SKM-1 treated with dmso at 0.1 percent for 144 hours (cell line): ENCODE data around the gene NR2C2.
"Not testable (repeated sequence)": the region's sequence is repeated elsewhere in the genome, so short reads cannot be mapped to it uniquely, and the experiment has no call there.

Source experiments
- DNase-seq: peaks from one replicate; lab custom pipeline; 2025; ENCODE audit not compliant: unreplicated experiment; lab: John Stamatoyannopoulos, UW

NR2C2 gene

DNA sequence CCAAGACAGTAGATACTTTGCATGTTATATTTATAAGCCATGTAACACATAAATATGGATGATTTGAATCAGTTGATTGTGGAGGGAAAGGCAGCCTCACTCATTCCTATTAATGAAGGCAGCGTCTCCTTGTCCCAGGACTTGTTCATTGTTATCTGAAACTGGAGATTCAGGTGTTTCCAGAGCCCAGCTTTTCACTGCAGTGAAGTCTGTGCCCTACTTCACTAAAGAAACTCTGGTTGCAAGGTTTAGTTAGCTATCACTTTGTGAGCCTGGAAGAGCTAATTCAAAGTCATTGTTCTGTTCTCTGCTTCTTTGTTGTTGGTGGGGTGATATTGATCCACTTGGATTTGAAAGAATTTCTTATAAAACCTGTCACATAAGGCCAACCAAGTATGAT, 9.8 kb downstream of the NR2C2 start:
- no peak for DNase-seq

DNA sequence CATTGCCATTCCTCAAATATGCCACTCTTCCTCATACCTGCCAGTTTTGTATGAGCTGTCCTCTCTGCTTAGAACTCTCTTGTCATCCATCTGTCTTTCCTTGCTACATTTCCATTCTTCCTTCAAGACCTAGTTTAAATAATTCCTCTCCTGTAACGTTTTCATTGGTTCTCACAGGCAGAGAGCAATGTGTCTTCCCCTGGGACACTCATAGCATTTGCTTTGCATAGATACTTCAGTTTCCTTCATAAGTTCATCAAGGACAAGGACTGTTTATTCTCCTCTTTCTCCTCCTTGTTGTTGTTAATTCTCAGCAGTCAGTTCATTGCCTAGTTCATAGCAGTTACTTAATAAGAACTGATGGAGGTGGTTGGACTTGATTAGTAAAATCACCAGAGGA, 10.5 kb downstream of the NR2C2 start:
- DNase-seq: no peak

DNA sequence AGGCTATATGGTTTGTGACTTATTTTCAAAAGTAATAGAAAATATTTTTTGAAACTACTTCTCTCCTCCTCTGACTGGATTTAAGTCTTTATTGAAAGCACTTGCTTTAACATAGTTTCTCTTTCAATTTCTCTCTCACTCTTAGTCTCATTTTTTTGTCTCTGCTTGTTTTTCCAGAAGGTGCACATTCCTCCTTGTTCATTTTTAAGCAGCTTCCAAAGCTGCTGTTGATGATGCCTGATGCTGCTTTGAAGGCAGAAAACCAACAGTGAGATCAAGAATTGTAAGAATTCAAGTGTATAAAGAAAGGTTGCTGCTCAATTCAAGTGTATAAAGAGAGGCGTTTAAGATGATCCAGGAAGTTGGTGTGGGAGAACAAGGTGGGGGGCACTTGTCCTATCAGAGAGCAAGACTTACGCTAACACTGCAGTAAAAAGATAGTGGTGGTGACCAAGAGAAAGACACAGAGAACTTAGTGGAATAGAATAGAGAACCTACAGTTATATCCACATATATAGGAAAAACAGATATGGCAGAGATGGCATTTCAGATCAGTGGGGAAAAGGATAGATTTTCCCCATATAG, 12.1 kb downstream of the NR2C2 start:
- no peak for DNase-seq

DNA sequence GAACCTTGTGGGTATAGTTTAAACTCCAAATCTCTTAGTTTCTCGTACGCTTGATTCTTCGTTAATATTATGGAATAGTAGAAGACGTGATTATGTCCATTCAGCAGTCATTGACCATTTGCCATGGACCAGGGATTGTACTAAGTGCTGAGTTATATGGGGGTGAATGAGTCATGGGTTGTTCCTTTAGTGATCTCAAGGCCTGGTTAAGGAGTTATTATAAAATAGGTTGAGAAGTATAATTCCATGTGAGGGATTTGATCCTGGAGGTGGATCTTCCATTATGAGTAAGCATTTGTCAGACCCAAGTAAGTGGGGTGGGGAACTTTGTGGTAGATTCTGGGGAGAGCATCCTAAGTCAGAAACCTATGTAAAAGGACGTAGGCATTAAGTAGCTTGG, 15.4 kb downstream of the NR2C2 start:
- DNase-seq: no peak

DNA sequence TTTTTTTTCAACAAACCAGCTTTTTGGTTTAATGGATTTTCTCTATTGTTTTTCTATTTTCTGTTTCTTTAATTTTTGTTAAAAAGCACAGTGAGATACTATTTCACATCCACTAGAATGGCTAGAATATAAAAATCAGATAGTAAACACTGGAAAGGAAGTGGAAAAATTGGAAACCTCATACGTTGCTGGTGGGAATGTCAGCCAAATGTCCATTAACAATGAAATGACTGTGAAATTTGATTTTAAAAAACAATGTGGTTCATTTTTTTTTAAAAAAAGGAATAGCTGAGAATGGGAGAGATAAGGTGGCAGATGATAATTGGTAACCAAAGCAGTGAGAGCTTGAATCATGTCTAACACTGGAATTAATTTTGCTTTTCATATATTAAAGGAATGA, 19.9 kb downstream of the NR2C2 start:
- no peak for DNase-seq

DNA sequence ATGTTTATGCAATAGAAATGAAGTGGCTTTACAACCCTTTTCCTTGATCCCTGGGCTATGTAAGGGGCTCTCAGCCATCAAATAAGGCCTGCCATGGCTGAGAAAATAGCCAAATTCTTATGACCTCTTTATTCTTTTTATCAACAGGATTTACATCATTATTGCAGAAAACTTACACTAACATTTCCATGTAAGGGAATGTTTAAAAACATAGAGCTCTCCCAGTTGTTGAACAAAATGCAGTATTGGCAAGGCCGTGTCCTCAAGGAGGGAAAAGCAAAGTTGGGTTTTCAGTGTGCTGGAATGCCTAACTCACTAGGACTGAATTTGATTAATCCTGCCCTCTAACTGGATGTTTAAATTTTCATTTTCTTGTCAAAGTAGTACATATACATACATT, 22.3 kb downstream of the NR2C2 start:
- no peak for DNase-seq

DNA sequence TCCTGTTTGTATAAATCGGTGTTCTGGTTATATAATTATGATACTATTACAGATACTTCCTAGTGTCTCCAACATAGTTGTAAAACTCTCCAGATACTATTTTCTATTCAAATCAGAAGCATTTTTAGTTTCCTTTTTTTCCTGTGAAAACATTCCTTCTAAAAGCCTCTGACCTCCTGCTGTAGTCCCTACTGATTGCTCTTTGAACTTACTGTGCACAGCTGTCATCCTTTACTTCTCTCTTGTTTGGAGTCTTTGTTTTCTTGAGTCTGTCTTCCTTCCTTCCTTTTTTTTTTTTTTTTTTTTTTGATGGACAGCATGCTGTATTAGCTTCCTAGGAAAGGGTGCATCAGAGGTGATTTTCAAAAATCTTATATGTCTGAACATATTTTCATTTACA, 28.9 kb downstream of the NR2C2 start:
- DNase-seq: no peak

DNA sequence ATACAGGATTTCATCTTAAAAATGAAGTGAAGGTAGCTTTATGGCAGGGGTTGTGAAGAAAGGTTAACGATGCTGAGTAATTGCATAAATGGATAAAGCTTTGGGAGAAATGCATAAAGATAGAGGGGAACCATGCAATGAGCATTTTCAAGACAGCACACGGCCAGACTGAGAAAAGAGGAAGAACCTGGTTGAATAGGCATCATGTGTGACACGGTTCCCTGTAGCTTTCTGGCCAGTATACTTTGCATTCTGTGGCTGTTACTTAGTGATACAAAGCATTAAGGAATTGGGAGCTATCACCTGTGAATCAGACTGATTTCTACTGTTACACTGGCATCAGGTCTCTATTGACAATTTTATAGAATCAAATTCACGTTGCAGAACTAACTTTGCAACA, 33.3 kb downstream of the NR2C2 start:
- peak; percentile 46 for DNase-seq

DNA sequence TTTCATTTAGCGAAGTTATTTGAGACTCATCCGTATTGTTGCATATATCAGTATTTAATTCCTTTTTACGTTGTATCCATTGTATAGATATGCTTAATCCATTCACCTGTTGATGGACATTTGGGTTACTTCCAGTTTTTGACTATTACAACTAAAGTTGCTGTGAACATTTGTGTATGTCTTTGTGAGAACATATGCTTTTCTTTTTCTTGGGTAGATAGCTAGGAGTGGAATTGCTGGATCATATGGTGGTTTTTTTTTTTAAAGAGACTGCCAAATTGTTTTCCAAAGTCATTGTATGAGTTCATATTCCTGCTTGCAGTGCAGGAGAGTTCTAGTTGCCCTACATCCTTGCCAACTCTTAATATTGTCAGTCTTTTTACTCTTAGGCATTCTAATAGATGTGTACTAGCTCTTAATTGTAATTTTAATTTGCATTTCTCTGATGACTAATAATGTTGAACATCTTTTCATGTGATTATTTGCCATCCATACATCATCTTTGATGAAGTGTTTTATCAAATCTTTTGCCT, 37.3 kb downstream of the NR2C2 start:
- no peak for DNase-seq

DNA sequence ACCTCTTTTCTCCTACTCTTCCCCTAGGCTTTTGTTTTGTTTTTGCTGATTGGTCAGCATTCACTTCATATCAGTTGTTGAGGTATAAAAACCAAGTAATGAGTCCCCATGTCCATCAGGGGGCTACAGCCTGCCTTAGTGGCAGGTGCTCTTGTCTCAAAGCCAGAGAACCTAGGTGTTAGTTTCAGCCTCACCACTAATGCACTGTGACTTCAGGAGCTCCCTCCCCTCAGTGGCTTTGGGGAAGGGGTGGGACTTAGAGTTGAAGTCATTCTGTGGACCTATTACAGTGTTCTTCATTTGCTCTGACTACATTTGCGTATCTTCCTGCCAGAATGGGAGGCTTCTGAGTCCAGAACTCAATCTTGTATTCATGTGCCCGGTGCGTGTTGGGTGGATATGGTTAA, 41.6 kb downstream of the NR2C2 start:
- no peak for DNase-seq

DNA sequence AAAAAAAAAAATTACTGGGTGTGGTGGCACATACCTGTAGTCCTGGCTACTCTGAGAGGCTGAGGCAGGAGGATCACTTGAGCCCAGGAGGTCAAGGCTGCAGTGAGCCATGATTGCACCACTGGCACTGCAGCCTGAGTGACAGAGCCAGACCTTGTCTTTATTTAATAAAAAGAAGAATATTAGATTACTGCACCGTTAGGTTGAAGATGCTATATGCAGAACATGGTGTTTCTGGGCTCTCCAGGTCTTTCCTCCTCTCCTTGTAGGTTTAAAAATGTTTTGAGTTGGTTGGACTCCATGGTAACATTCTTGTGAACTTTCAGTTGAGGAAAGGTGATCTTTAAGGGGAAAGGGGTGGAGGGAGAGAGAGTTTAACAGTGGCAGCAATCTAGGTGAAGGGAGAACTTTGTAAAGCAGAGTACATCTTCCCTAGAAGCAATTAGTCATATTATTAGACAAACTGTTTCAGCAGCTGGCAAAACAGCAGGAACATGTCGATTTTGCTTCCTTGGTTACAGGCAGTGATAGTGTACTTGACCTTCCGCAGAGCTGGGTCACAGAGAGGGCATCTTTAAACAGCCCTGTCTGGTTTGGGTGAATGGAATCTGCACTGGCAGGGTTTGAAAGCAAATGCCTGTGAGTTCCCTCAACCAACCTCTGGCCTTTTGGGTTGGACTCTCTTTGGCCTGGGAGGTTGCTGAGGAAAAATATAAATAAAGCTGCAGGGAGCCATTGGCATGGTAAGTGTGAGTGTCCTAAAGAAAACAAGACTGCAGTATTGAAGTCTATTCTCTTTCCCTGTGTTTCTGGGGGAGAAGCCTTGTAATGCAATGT, 42.8 kb downstream of the NR2C2 start:
- no peak for DNase-seq

DNA sequence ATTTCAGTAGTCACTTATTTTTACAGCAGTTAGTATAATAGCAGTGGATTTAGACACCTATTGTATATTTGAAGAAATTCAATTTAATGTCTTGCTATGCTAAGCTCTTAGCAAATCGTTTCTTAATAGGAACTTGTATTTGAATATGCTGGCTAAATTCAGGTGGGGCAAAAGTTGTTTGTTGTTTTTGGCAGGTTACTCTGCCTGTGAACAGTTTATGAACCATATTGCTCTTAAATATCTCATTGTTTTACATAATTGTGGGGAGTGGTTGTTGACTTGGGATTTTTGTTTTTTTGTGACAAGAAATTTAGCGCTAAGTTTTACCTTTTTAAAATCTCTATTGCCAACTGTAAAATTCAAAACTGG, 43.4 kb downstream of the NR2C2 start:
- DNase-seq: no peak

DNA sequence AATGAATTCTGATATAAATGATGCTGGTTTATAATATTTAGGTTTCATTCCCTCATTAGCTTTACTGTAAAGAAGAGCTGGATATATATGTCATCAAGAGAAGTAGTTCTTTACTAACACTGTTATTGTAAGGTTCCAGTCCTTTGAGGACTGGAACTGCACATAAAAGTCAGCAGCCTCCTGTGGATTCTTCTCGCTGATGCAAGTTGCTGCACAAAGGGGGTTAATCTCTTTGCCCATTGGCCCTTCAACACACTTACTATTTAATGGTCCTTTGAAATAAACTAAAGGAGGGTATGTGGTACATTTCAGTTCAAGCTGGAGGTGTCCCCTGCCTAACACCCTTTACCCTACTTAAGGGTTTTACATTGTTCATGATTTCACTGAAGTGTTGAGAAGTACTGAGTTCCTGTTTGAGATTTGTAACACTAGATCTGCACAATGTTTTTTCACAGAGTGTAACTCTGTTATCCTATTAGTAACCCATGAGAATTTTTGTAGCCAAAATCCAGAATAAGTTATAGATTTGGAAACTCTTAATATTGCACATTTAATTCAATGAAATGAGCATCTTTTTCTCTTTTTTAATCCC, 43.9 kb downstream of the NR2C2 start:
- DNase-seq: no peak

DNA sequence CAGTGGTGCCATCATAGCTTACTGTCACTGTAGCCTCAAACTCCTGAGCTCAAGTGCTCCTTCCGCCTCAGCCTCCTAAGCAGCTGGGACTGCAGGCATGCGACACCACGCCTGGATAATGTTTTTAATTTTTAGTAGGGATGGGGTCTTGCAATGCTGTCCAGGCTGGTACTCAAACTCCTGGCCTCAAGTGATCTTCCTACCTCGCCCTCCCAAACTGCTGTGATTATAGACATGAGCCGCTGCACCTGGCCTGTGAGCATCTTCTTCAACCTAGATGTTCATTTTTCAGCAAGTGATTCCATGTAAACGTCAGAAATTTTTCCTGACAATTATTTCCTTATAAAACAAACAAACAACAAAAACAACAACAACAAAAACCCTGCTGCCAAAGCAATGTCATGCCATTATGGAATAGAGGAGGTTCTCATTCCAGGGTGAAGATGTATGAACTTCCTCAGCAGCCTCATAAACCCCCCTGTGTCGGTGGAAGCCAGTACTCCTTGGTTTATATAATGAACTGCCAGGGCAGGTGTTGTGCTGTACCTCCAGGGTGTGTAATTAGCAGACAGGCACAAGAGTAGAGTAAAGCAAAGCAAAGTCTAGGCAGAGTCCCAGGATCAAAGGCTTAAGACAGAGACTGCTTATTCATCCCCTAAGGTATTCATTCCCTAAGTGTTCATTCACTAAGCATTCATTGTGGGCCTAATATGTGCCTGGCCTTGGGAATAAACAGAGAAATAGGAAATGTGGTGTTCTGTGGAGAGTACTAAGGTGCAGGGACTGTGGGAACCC, 44.6 kb downstream of the NR2C2 start:
- DNase-seq: no peak

DNA sequence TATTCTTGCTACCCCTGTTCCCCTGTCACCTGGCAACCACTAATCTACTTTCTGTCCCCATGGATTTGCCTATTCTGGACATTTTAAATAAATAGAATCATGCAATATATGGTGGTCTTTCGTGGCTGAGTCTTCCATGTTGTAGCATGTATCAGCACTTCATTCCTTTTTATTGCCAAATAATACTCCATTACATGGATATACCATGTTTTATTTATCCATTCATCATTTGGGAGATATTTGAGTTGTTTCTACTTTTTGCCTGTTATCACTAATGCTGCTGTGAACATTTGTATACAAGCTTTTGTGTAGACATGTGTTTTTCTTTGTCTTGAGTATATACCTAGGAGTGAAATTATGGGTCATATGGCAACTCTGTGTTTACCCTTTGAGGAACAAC, 50.6 kb downstream of the NR2C2 start:
- DNase-seq: no peak

DNA sequence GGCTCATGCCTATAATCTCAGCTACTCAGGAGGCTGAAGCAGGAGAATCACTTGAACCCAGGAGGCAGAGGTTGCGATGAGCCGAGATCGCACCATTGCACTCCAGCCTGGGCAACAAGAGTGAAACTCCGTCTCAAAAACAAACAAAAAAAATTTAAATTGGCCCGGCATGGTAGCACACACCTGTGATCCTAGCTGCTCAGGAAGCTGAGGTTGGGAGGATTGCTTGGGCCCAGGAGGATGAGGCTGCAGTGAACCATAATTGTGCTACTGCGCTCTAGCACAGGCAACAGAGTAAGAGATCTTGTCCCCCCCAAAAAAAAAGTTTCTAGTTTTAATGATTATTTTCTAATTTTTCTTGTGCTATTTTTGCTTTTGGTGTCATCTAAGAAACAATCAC, 51.8 kb downstream of the NR2C2 start:
- DNase-seq: not testable (repeated sequence)

DNA sequence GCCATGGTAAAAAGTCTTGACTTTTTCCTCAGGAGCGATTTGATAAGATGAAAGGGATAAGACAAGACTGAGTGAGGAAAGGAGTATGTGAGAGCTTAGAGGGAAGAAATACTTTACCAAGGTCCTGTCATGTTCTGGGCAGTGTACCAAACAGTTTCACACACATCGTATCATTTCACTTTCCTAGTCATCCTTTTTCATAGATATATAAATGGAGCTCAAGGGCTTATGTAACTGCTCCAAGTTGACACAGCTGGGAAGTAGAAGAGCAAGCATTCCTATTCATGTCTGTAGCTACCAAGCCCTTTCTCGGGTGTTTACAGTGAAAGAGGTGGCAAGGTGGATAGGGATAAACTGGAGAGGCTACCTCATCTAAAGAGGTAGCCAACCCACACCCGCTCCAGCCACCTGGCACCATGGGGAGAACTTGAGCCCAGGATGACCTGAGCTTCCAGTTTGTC, 60.3 kb downstream of the NR2C2 start:
- DNase-seq: no peak

DNA sequence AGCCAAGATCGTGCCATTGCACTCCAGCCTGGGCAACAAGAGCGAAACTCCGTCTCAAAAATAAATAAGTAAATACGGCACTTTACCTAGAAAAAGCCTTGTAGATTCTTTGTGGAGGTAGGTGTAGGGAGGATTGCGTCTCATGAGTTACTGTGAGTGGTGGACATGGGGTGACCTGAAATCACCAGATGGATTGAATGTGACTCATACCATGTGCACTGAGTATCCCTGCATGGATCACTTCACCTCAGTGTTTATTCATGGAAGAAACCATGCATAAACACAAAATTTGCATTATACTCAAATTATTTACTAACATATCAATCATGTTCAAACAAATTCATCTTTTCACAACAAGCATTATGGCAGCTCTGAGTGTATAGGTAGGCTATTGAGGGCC, 61.8 kb downstream of the NR2C2 start:
- no peak for DNase-seq

DNA sequence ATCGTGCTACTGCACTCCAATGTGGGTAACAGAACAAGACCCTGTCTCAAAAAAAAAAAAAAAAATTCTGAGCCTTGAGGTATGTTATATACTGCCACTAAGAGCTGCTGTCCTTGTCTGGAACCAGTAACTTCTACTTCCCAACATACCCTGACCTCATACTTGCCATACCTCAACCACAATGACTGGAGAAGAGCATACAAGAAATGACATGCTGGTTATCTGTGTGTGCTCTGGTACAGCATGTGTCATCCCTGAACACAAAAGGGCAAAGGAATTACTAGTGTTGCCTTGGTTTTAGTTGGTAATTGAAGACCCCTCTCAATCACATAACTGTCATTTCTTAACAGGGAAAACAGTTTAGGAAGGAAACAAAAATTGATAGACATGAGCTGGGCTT, 63.3 kb downstream of the NR2C2 start:
- no peak for DNase-seq

DNA sequence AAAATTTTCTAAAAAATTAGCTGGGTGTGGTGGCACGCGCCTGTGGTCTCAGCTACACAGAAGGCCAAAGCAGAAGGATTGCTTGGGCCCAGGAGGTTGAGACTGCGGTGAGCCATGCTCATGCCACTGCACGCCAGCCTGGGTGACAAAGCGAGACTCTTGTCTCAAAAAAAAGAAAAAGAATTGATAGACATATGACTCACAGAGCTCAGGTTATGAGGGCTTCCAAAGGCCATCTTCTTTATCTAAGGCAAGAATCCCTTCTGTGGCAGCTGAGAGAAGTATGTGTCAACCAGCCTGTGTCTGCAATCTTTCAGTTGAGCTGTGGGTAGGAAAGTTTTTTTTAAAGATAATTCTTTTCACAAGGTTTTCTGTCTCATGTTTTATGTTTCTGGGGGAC, 63.8 kb downstream of the NR2C2 start:
- DNase-seq: no peak

DNA sequence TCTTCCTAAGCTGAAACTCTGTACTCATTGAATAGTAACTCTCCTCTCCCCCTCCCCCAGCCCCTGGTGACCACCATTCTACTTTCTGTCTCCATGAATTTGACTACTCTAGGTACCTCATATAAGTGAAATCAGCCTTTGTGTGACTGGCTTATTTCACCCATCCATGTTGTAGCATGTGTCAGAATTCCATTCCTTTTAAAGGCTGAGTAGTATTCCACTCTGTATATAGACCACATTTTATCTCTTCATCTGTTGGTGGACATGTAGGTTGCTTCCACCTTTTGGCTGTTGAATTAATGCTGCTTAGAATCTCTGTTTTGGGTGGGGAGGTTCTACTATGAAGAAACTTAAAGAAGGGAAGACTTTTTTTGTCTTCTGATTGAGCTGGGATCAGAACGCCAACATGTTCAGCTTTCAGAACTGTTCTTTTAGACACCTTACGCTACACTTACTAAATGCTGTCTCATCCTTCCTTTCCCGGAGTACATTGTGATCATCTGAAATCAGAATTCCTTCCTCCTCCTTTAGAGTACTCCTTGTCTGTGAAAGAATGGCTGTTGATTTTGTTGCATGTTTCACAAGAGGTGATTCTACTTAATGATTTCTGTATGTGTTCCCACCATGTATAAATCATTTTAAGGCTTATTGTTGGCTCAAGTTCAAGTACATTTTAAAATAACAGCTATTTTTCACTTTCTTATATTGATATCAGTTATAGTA, 67.4 kb downstream of the NR2C2 start:
- no peak for DNase-seq
